HG03045 (cell line): Measurements from ENCODE around the gene CTTNBP2NL.
"Not testable (repeated sequence)": the region's sequence is repeated elsewhere in the genome, so short reads cannot be mapped to it uniquely, and the experiment has no call there.

ENCODE experiments used
- ATAC-seq: cut with Tn5 transposase; IDR thresholded peaks from one replicate; pipeline ENCODE4 v1.9.1; 2021; ENCODE audit warnings: mild to moderate bottlenecking, moderate library complexity; ENCODE audit not compliant: unreplicated experiment

Gene CTTNBP2NL

GRCh38 chr1:112418099-112418892 is 22.3 kb downstream of the CTTNBP2NL start:
- no peak for ATAC-seq

- no peak for ATAC-seq
Observed at GRCh38 chr1:112423207-112423606, 27.2 kb downstream of the CTTNBP2NL start.

- ATAC-seq: not testable (repeated sequence)
Observed at GRCh38 chr1:112423666-112424065, 27.7 kb downstream of the CTTNBP2NL start.

GRCh38 chr1:112429749-112430148 is 33.7 kb downstream of the CTTNBP2NL start:
- no peak for ATAC-seq

GRCh38 chr1:112431038-112431437 is 35.0 kb downstream of the CTTNBP2NL start:
- no peak for ATAC-seq

GRCh38 chr1:112435448-112435847 is 39.4 kb downstream of the CTTNBP2NL start:
- ATAC-seq: no peak

GRCh38 chr1:112436384-112437156 is 40.6 kb downstream of the CTTNBP2NL start:
- ATAC-seq: no peak

- not testable (repeated sequence) for ATAC-seq
Observed at GRCh38 chr1:112438156-112438555, 42.1 kb downstream of the CTTNBP2NL start.

GRCh38 chr1:112439592-112439991 is 43.6 kb downstream of the CTTNBP2NL start:
- ATAC-seq: no peak

- no peak for ATAC-seq
Observed at GRCh38 chr1:112440574-112440973, 44.6 kb downstream of the CTTNBP2NL start.

GRCh38 chr1:112444269-112444668 is 48.3 kb downstream of the CTTNBP2NL start:
- ATAC-seq: no peak

GRCh38 chr1:112445596-112445995 is 49.6 kb downstream of the CTTNBP2NL start:
- ATAC-seq: no peak

GRCh38 chr1:112446411-112446810 is 50.4 kb downstream of the CTTNBP2NL start:
- no peak for ATAC-seq

- no peak for ATAC-seq
Observed at GRCh38 chr1:112448904-112449629, 53.1 kb downstream of the CTTNBP2NL start.

- no peak for ATAC-seq
Observed at GRCh38 chr1:112449630-112449983, 53.6 kb downstream of the CTTNBP2NL start.

GRCh38 chr1:112450773-112451172 is 54.8 kb downstream of the CTTNBP2NL start:
- ATAC-seq: no peak

GRCh38 chr1:112451301-112451700 is 55.3 kb downstream of the CTTNBP2NL start:
- not testable (repeated sequence) for ATAC-seq

- ATAC-seq: no peak
Observed at GRCh38 chr1:112453876-112454275, 57.9 kb downstream of the CTTNBP2NL start.

GRCh38 chr1:112454316-112454715 is 58.3 kb downstream of the CTTNBP2NL start:
- no peak for ATAC-seq

- ATAC-seq: no peak
Observed at GRCh38 chr1:112457241-112457640, 61.2 kb downstream of the CTTNBP2NL start.

GRCh38 chr1:112457955-112458354 is 61.9 kb downstream of the CTTNBP2NL start:
- no peak for ATAC-seq
